ENCODE data around the gene SH3GL3. TPM values are rescaled to one million over a fixed set of nuclear protein-coding genes. Genes with fewer than 3 reads are reported as not detected.

The SH3GL3 gene
- total RNA-seq, 1 experiment from 2014 or later = not detected

- Mint-ChIP-seq H3K9me3 (ENCODE audit: unreplicated experiment) (no peaks in the 10 kb centered on the region), H3K4me1 (ENCODE audit: low read depth, unreplicated experiment) (no peaks in the 10 kb centered on the region), H3K36me3 (ENCODE audit: insufficient read depth, unreplicated experiment) (no peaks in the 10 kb centered on the region), H3K27me3 (ENCODE audit: insufficient read depth, unreplicated experiment) (peaks cover 11% of the 10 kb centered on the region), H3K27ac (ENCODE audit: unreplicated experiment) (no peak overlapping the region), H3K4me3 (ENCODE audit: unreplicated experiment) (no peak overlapping the region)
- H3K4me1 ChIP-seq = no peaks in the 10 kb centered on the region
- POLR2A ChIA-PET = no interaction called here
- H3K9me3 ChIP-seq = no peaks in the 10 kb centered on the region
- DNase-seq = no peak
- CTCF ChIA-PET = no interaction called here
- no peaks in the 10 kb centered on the region for H3K27me3 ChIP-seq (replicated peaks; ENCODE audit: control insufficient read depth, insufficient read depth, low read length)
- no TSS peak for BruUV-seq (replicated peaks)
- H3K36me3 ChIP-seq (ENCODE audit: control insufficient read depth, insufficient read depth, low read length) = no peaks in the 10 kb centered on the region
- intact Hi-C loops (cut with micrococcal nuclease; ENCODE audit: unreplicated experiment) = no loop called here
- no peak overlapping the region for H3K4me3 ChIP-seq (ENCODE audit: low read depth, low read length)
- no peak for TF ChIP-seq CTCF (IDR thresholded peaks at IDR 0.05; ENCODE audit: insufficient read depth in 1 of 2, low read depth in 1 of 2, low read length in 1 of 2, severe bottlenecking in 1 of 2, unreplicated experiment in 1 of 2)
These were observed 154.9 kb downstream of the SH3GL3 start for GRCh38 chr15:83602021-83602420.

- intact Hi-C loops (cut with micrococcal nuclease; ENCODE audit: unreplicated experiment) = no loop called here
- H3K27me3 ChIP-seq (replicated peaks; ENCODE audit: control insufficient read depth, insufficient read depth, low read length) = no peaks in the 10 kb centered on the region
- H3K36me3 ChIP-seq (ENCODE audit: control insufficient read depth, insufficient read depth, low read length) = no peaks in the 10 kb centered on the region
- CTCF ChIA-PET = no interaction called here
- H3K4me3 ChIP-seq (ENCODE audit: low read depth, low read length) = no peak overlapping the region
- no peaks in the 10 kb centered on the region for H3K4me1 ChIP-seq
- H3K36me3 Mint-ChIP-seq (ENCODE audit: insufficient read depth, unreplicated experiment) = no peaks in the 10 kb centered on the region
- H3K4me3 Mint-ChIP-seq (ENCODE audit: unreplicated experiment) = no peak overlapping the region
- DNase-seq = no peak
- no peak for TF ChIP-seq CTCF (IDR thresholded peaks at IDR 0.05; ENCODE audit: insufficient read depth in 1 of 2, low read depth in 1 of 2, low read length in 1 of 2, severe bottlenecking in 1 of 2, unreplicated experiment in 1 of 2)
- no peaks in the 10 kb centered on the region for H3K4me1 Mint-ChIP-seq (ENCODE audit: low read depth, unreplicated experiment)
- H3K9me3 Mint-ChIP-seq (ENCODE audit: unreplicated experiment) = no peaks in the 10 kb centered on the region
- BruUV-seq (replicated peaks) = no TSS peak
- no peaks in the 10 kb centered on the region for H3K9me3 ChIP-seq
- POLR2A ChIA-PET = no interaction called here
- no peak overlapping the region for H3K27ac Mint-ChIP-seq (ENCODE audit: unreplicated experiment)
- peaks cover 7% of the 10 kb centered on the region for H3K27me3 Mint-ChIP-seq (ENCODE audit: insufficient read depth, unreplicated experiment)
These were observed 157.4 kb downstream of the SH3GL3 start for GRCh38 chr15:83604549-83604948.

- DNase-seq = no peak
- H3K4me3 ChIP-seq (ENCODE audit: low read depth, low read length) = no peak overlapping the region
- no TSS peak for BruUV-seq (replicated peaks)
- ChIA-PET CTCF (no interaction called here), POLR2A (no interaction called here)
- Mint-ChIP-seq H3K27me3 (ENCODE audit: insufficient read depth, unreplicated experiment) (peaks cover 7% of the 10 kb centered on the region), H3K4me3 (ENCODE audit: unreplicated experiment) (no peak overlapping the region), H3K9me3 (ENCODE audit: unreplicated experiment) (no peaks in the 10 kb centered on the region), H3K27ac (ENCODE audit: unreplicated experiment) (no peak overlapping the region), H3K36me3 (ENCODE audit: insufficient read depth, unreplicated experiment) (no peaks in the 10 kb centered on the region), H3K4me1 (ENCODE audit: low read depth, unreplicated experiment) (no peaks in the 10 kb centered on the region)
- H3K27me3 ChIP-seq (replicated peaks; ENCODE audit: control insufficient read depth, insufficient read depth, low read length) = no peaks in the 10 kb centered on the region
- no peaks in the 10 kb centered on the region for H3K9me3 ChIP-seq
- no peak for TF ChIP-seq CTCF (IDR thresholded peaks at IDR 0.05; ENCODE audit: insufficient read depth in 1 of 2, low read depth in 1 of 2, low read length in 1 of 2, severe bottlenecking in 1 of 2, unreplicated experiment in 1 of 2)
- H3K4me1 ChIP-seq = no peaks in the 10 kb centered on the region
- no peaks in the 10 kb centered on the region for H3K36me3 ChIP-seq (ENCODE audit: control insufficient read depth, insufficient read depth, low read length)
- intact Hi-C loops (cut with micrococcal nuclease; ENCODE audit: unreplicated experiment) = no loop called here
These were observed 158.2 kb downstream of the SH3GL3 start for GRCh38 chr15:83605111-83605945.

All from Caco-2 (cell line).